Measurements from ENCODE around the gene TNP2.
A peak's percentile ranks its signal among the peaks of the same experiment; 100 is the strongest.

The TNP2 gene

DNA sequence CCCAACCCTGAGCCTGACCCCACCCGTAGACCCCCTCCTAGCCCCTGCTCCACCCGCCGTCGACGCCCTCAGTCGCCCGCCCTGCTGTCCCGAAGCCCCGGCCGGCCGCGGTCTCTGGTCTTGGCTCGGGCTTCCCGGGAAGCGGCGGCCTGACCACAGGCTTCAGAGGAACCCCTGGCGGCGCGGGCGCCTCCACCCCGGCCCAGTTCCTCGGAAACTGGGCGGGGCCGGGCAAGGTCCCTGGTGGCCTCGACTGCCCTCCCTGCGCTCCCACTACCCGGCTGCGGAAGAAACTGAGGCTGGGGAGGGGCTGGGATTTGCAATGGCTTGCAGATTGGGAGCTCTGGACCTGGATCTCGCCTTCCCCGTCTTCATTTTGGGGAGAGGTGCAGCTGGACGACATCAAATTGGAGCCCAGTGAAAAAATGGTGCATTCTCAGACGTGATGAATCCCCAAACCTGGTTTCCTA is 12.4 kb downstream of the TNP2 start:
- no peak for DNase-seq (ENCODE audit: low read depth in 2 of 2)

DNA sequence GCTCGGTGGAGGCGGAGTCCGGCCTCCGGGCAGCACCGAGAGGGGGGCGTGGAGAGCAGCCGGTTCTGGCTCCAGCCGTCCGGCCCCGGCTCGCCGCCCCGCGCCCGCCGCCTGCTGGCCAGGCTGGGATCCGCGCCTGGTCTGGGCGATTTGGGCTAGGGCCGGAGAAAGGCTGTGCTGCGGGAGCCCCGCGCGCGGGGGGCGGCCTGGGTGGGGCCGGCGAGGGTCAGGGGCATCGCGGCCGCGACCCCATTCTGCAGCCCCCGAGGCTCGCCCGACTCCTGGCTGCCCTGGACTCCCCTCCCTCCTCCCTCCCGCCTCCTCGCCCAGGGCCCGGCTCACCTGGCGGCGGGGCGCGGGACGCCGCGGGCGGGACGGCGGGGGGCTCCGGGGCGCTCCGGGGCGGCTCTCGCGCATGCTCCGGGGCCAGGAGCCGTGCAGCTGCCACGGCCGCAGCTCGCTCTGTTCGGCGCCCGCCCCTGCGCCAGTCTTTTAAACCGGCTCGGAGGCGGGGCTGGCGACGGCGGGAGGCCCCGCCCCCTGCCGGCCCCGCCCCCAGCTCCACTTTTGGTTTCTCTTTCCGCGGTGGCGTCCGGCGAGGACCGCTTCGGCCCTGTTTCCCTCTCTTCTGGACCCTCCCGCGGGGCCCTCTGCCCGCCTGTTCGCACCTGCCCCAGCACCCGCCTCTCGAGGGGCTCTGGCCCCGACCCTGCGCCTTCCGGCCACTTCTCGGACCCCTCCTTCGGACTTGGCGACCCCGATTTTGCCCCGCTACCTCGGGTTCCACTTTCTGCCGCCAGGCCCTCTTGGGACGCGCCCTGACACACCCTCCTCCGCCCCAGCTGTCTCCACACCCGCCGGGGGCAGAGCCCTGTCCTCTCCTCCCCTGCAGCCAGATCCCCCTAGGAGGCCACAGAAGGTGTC is 13.1 kb downstream of the TNP2 start, which contains the start of gene SOCS1:
TSS of gene SOCS1 (minus strand) at position 468 of the 924 bp plus-strand sequence. CDS start 726 bp downstream, outside the sequence.
- DNase-seq (ENCODE audit: low read depth in 2 of 2): peak; percentile 77 to 81

DNA sequence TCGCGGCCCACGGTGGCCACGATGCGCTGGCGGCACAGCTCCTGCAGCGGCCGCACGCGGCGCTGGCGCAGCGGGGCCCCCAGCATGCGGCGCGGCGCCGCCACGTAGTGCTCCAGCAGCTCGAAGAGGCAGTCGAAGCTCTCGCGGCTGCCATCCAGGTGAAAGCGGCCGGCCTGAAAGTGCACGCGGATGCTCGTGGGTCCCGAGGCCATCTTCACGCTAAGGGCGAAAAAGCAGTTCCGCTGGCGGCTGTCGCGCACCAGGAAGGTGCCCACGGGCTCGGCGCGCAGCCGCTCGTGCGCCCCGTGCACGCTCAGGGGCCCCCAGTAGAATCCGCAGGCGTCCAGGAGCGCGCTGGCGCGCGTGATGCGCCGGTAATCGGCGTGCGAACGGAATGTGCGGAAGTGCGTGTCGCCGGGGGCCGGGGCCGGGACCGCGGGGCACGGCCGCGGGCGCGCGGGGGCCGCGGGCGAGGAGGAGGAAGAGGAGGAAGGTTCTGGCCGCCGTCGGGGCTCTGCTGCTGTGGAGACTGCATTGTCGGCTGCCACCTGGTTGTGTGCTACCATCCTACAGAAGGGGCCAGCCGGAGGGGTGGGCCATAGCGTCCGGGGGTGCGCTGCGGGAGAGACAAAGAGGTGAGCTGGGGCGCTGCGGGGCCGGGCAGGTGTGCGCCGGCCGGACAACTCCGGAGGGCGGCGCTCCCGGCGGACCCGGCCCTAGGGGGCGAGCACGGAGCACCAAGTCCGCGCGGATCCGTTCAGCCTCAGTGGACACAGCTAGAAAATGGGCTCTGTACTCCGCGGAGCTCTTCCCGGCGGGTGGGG is 14.0 kb downstream of the TNP2 start:
- no peak for DNase-seq (ENCODE audit: low read depth in 2 of 2)

DNA sequence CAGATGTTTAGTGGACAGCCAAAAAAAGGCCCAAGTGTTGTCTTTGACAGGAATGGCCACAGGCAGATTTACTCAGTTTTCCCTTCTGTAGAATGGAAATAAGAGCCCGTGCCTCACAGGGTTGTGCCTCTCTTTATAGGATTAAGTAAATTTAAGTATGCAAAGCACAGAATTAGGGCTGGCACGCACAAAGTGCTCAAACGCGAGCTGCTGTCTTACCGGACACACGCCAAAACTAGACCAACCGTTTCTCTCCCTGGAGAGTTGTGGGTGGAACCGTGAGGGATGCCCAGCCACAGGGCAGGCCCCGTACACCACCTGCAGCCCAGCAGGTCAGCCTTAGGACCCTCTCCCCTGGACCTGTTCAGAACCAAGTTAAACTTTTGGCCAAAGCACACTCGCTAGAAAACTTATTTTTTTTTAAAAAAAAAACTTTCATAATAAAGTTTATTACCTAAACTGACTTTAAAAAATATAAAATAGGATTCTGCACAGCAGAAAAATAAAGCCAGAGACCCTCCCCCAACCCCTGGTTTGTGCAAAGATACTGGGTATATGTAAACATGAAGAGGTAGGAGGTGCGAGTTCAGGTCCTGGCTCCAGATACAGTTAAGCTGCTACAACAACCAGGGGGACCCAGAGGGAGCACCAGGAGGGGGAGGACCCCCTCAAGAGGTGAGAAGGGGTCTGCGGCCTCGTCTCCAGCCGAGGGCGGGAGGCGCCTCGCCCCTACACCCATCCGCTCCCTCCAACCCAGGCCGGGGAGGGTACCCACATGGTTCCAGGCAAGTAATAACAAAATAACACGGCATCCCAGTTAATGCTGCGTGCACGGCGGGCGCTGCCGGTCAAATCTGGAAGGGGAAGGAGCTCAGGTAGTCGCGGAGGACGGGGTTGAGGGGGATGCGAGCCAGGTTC is 14.9 kb downstream of the TNP2 start:
- no peak for DNase-seq (ENCODE audit: low read depth in 2 of 2)

DNA sequence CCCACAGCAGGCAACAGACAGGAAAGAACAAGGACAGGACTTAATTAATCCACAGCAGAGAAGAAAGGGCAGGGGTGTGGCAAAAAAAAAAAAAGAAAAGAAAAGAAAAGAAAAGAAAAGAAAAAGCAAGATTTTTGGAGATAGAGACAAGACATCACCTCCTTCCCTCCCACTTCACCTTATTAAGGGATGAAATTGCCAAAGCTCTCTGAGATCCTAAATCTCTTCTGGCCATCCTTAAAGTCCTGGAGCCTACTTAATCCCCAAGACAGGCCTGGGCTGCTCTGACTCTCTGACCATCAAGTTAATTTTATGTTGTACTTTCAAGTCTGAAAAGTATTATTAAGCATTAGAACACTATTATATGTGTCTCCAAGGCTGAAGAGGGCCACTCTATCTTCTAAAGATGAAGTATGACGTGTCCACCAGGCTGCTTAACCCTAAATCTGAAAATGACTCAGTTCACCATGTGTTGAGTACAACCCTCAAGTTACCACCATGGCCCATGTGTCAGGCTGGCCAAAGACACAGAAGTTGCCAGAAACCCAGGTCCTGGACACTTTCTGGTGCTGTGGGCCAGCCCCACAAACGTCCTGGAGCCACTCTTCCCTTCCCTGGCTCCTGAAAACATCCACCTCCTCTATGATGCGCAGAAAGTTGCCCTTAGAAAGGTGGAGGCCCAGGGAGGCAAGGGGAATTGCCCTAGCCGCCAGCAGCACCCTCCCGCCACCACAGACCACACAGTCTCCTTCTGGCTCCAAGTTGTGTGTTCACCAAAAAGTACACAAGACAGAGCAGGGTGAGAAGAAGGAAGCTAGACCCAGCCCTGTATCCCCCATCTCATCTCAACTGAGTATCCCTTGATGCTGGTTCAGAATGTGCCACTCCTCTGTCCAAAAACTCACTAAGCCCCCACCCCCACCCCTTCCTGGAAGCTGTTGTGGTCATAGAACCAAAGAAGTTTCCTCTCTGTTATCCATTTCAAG is 15.8 kb downstream of the TNP2 start:
- no peak for DNase-seq (ENCODE audit: low read depth in 2 of 2)

DNA sequence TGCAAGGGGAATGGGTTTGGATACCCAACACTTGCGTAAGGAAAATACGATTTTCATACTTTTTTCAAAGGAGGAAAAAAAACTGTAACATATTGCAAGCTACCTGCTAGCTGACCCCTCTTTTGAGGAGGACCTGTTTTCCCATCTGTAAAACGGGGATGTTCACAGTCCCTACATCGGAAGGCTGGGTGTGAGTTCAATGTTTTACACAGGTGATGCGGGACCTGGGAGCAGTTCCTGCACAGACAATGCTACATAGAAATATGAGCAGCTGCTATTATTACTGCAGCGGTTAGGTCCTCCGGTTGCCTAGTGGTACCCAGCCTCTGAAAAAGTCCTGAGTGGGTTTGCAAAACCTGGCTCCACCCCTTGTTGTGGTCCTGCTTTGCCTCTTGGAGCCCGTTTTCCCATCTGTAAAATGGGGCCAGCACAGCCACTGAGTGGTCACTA is 16.6 kb downstream of the TNP2 start:
- DNase-seq (ENCODE audit: low read depth in 2 of 2): no peak

DNA sequence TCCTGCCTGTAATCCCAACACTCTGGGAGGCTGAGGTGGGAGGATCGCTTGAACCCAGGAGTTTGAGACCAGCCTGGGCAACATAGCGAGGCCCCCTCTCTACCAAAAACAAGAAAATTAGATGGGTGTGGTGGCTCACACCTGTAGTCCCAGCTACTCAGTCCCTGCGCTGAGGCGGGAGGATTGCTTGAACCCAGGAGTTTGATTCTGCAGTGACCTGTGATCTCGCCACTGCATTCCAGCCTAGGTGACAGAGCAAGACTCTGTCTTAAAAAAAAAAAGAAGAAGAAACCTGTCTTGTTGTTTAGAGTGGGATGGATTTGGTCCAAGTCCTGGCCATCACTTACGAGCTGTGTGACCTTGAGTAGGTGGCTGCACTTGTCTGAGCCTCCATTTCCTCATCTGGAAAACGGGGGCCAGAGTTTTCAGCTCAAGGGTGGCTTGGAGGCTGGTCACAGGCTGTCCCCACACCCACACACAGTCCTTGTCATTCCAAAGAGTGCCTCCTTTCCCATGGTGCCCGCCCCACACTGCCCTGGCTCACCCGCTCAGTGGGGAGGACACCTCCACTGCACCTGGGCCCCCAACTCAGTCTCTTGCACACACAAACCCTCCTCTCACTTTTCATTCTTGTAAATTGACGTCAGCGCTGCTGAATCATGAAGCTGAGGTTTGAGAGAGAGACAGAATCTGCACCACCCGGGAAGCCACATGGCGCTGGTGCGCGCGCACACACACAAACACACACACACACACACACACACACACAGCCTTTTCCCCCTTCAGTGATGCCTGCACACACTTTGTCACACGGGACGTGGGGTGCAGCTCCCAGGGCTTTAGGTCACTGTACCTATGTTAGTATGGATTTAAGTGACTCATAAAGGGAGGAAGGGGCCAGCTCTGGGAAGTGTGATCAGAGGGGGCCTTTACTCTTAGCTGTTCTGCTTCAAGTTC is 17.3 kb downstream of the TNP2 start:
- DNase-seq (ENCODE audit: low read depth in 2 of 2): peak; percentile 47 to 55

DNA sequence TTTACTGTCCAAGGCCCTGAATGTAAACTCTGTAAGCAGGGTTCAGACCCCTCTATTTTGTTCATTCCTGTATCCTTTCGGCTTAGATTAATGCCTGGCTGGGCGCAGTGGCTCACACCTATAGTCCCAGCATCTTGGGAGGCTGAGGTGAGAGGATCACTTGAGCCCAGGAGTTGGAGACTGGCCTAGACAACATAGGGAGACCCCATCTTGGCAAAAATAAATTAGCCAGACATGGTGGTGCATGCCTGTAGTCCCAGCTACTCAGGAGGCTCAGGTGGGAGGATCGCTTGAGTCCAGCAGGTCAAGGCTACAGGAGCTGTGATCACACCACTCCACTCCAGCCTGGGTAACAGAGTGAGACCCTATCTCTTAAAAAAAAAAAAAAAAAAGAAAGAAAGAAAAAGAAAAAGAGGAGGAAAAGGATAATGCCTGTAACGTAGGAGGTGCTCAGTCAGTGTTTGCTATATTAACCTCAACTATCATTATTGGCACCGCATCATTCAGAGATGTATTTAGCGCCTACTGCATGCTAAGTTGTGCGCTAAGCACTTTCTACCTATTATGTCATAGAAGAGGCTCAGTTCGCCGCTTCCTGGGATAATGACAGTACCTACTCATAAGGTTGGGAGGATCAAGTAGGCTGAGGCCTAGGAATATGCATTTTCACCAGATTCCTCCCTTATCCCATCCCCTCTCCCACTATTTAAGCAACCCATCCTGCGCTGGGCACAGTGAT is 18.2 kb downstream of the TNP2 start:
- no peak for DNase-seq (ENCODE audit: low read depth in 2 of 2)

DNA sequence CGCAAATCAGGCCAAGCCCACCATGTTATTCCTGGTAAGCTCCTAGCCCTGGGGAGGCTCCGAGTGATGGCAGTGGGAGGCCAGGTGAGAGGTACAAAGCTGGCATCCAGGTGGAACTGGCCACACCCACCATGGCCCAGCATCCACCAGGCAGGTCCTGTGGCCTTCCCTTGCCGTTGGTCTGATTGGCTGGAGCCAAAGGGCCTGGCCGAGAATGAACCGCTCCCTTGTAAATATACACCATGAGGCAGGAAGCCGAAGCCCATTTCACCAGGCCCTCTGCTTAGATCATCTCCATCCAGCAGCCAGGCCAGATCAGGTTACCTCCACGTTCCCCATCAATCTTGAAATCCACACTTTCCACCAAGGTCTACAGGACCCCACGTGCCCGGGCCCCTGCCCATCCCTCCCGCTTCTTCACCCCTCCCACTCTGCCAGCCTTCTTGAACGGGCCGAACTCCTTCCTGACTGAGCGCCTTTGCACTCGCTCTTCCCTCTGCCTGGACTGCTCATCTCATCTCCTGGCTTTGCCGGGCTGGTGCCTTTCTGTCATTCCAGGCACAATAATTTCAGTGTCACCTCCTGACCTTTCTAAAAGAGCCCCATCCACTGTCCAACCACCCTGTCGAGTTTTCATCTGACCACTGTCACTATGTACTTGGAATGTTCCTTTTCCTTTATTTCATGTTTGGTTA is 18.9 kb downstream of the TNP2 start:
- DNase-seq (ENCODE audit: low read depth in 2 of 2): no peak

DNA sequence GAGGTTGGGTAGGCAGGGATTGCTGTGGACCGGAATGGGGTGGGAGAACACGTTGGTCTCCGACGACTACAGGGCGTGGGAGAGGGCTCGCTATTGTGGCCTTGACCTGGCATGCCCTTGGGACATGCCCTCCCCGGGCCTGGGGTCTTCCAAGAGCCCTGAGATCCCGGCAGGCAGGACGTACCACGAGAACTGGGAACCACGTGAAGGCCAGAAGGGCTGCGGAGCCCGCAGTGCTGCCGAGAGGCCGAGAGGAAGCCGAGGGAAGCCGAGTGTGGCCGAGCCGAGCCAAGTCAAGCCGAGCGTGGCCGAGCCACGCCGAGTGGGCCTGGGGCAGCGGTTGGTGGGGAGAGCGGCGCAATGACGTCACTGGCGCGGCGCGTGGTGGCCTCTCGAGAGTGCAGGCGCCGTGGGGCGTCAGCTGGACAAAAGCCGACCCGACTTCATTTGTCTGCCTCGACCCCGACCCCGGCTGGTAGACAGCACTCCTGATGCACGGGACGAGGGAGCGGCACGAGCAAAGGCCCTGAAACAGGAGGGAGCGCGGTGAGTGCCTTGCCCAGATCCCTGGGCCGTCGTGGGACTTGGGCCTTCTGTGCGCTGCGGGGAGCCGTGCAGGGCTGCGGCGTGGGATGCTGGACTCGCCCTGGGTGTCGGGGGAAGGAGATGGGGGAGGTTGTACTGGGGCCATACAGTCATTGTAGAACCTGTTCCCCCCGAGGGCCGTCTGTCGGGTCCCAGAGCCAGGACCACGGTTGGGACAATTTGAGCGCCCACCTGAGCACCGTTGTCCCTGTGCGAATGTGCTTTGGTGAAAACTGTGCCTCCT is 19.7 kb downstream of the TNP2 start:
- no peak for DNase-seq (ENCODE audit: low read depth in 2 of 2)

DNA sequence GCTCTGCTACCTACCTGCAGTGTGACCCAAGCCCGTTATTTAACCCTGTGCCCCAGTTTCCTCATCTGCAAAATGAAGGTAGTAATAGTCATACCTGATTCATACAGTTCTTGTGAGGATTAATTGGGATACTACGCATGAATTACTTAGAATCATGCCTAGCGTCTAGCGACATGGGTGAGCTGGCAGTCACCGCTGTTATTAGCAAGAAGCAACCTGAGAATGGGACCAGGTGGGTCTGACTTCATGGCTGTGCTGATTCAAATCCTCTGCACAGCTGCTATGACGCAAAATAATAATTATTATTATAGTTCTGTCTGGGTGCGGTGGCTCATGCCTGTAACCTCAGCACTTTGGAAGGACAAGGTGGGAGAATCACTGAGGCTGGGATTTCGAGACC is 21.0 kb downstream of the TNP2 start:
- no peak for DNase-seq (ENCODE audit: low read depth in 2 of 2)

DNA sequence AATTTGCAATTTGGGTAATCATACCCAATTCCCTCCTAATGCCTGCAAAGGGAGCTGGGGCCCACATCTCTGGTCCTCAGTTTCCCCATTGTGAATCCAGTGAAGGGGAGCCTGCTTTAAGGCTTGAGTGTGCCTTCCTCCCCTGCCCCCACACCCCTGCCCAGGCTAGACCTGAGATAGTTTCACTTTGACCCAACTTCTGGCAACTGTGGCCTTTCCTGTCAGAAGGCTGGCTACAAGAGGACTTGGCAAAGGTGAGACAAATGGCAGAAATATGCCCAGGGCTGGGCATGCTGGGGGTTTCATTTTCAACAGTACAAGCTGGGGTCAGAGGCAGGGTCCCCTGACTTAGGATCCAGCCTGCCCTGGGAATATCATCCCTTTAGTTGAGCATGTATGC is 23.1 kb downstream of the TNP2 start:
- DNase-seq (ENCODE audit: low read depth in 2 of 2): no peak

DNA sequence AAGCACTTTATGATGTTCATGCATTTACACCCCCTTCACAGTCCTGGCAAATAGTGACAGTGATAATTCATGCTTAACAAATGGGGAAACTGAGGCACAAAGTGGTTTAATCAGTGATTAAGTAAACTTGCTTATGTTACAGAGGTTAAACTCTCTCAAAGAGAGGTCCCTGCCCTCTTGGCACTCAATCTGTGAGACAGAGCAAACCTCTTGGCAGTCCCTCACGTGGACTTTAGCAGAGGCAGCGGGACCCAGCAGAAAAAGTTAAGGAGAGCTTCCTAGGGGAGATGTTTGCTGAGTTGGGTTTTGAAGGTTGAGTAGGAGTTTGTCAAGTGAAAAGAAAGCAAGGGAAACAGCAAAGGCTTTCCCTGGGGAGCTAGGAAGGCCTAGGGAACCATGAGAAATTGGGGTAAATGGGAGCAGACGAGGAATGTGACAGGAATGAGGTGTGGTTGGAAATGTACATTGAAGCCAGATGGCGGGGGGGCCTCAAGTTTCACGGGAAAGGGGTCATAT is 23.8 kb downstream of the TNP2 start:
- no peak for DNase-seq (ENCODE audit: low read depth in 2 of 2)

DNA sequence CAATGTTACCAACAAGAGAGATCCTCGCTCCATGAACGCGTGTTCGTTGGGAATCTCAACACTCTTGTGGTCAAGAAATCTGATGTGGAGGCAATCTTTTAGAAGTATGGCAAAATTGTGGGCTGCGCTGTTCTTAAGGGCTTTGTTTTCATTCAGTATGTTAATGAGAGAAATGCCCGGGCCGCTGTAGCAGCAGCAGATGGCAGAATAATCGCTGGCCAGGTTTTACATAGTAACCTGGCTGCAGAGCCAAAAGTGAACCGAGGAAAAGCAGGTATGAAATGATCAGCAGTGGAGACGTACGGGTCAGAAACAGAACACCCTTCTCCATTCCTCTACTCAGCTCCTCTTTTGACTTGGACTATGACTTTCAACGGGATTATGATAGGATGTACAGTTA is 26.5 kb downstream of the TNP2 start:
- DNase-seq (ENCODE audit: low read depth in 2 of 2): no peak

DNA sequence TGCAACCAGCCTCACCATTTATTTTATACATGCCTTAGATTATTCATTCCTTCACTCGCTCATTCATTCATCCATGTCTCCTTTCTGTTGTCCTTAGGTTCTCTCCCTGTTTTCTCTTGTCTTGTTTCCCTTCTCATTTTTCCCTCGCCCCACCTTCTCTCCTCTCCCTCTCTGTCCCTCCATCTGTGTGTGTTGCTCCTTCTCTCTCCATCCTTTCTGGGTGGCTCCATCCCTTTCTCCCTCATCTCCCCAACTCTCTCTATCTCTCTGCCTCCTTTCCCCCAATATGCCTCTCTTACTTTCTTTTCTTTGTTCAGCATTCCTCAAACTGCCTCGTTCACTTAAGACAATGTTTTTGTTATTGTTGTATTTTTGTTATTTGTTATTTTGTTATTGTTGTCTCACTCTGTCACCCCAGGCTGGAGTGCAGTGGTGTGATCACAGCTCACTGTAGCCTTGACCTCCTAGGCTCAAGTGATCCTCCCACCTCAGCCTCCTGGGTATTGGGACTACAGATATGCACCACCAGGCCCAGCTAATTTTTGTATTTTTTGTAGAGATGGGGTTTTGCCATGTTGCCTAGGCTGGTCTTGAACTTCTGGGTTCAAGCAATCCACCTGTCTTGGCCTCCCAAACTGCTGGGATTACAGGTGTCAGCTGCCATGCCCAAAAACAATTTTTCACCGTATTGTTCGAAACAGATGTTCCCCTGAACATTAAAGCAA is 27.5 kb downstream of the TNP2 start:
- no peak for DNase-seq (ENCODE audit: low read depth in 2 of 2)
